MM.1S (cell line): ENCODE measurements around the gene FAM193A.

Source experiments
- DNase-seq: peaks from one replicate; pipeline ENCODE4 v3.0.0-alpha.2; 2015
- H2AFZ ChIP-seq: fragments of 300-600 bp; sonication (generic); 2 replicates; pipeline ENCODE4 v1.6.0; 2016; ENCODE audit warnings: antibody characterized with exemption, low read length
- H3F3A ChIP-seq: fragments of 300-600 bp; sonication (generic); 2 replicates; pipeline ENCODE4 v1.6.1; 2016; ENCODE audit warnings: mild to moderate bottlenecking, antibody characterized with exemption, low read length, moderate library complexity, mixed read lengths; ENCODE audit not compliant: insufficient read depth
- H3K27ac ChIP-seq: fragments of 300-600 bp; sonication (generic); 2 replicates; pipeline ENCODE4 v1.5.1; 2016; ENCODE audit warnings: mild to moderate bottlenecking, low read length
- H3K27me3 ChIP-seq: fragments of 300-600 bp; sonication (generic); replicated peaks from 2 replicates; pipeline ENCODE4 v1.6.0; 2016; ENCODE audit warnings: low read length; ENCODE audit not compliant: insufficient read depth
- H3K36me3 ChIP-seq: fragments of 300-600 bp; sonication (generic); replicated peaks from 2 replicates; pipeline ENCODE4 v1.6.1; 2016; ENCODE audit warnings: mild to moderate bottlenecking, low read length, mixed read lengths; ENCODE audit not compliant: insufficient read depth
- H3K4me1 ChIP-seq: fragments of 300-600 bp; sonication (generic); 2 replicates; pipeline ENCODE4 v1.6.1; 2016; ENCODE audit warnings: low read length, mixed read lengths
- H3K4me2 ChIP-seq: fragments of 300-600 bp; sonication (generic); 2 replicates; pipeline ENCODE4 v1.6.0; 2016; ENCODE audit warnings: low read depth, low read length
- H3K4me3 ChIP-seq: fragments of 300-600 bp; sonication (generic); 2 replicates; pipeline ENCODE4 v1.5.1; 2016; ENCODE audit warnings: low read length, mixed read lengths
- H3K79me2 ChIP-seq: fragments of 300-600 bp; sonication (generic); 2 replicates; pipeline ENCODE4 v1.6.1; 2016; ENCODE audit warnings: mixed run types, low read length, mixed read lengths
- H3K9ac ChIP-seq: fragments of 300-600 bp; sonication (generic); 2 replicates; pipeline ENCODE4 v1.6.1; 2016; ENCODE audit warnings: low read length, mixed read lengths
- H3K9me2 ChIP-seq: fragments of 300-600 bp; sonication (generic); replicated peaks from 2 replicates; pipeline ENCODE4 v1.6.1; 2016; ENCODE audit warnings: mild to moderate bottlenecking, low read length, mixed read lengths; ENCODE audit not compliant: insufficient read depth
- H3K9me3 ChIP-seq: fragments of 300-600 bp; sonication (generic); replicated peaks from 2 replicates; pipeline ENCODE4 v1.6.1; 2016; ENCODE audit warnings: mild to moderate bottlenecking, low read length, mixed read lengths; ENCODE audit not compliant: insufficient read depth
- H4K20me1 ChIP-seq: fragments of 300-600 bp; sonication (generic); 2 replicates; pipeline ENCODE4 v1.6.1; 2016; ENCODE audit warnings: mild to moderate bottlenecking, low read length, moderate library complexity, mixed read lengths; ENCODE audit not compliant: insufficient read depth
- EZH2 ChIP-seq: fragments of 300-600 bp; sonication (generic); optimal IDR thresholded peaks from 2 replicates; pipeline ENCODE3; 2017; ENCODE audit warnings: low read depth, mild to moderate bottlenecking, antibody characterized with exemption, low read length, mixed read lengths
- EZH2phosphoT487 ChIP-seq: fragments of 300-600 bp; sonication (generic); IDR thresholded peaks from 2 replicates; pipeline ENCODE4 v1.6.1; 2018; ENCODE audit warnings: antibody characterized with exemption, low read length
- TF ChIP-seq, protein P1 (sequence below): fragments of 300-600 bp; sonication (generic); IDR thresholded peaks from 2 replicates; pipeline ENCODE4 v1.5.1; 2016; ENCODE audit warnings: antibody characterized with exemption, low read length, mixed read lengths

FAM193A gene

DNA sequence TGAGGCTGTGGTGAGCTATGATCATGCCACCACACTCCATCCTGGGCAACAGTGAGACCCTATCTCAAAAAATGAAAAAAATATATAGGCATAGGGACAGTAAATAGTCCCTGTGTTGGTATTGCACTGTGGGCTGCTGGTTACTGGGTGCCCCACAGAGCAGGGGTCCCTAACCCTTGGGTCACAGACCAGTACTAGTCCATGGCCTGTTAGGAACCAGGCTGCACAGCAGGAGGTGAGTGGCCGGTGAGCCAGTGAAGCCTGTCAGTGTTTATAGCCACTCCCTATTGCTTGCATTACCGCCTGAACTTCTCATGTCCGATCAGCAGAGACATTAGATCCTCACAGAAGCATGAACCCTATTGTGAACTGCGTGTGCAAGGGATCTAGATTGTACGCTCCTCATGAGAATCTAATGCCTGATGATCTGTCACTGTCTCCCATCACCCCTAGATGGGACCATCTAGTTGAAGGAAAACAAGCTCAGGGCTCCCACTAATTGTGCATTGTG lies 113.2 kb downstream of the FAM193A start:
- no peak overlapping the region for H3K9ac ChIP-seq
- no peaks in the 10 kb centered on the region for H3K27me3 ChIP-seq
- H2AFZ ChIP-seq, result no peak overlapping the region
- H4K20me1 ChIP-seq, result no peaks in the 10 kb centered on the region
- H3K36me3 ChIP-seq, result no peaks in the 10 kb centered on the region
- H3K4me1 ChIP-seq, result no peaks in the 10 kb centered on the region
- H3K4me2 ChIP-seq, result no peak overlapping the region
- H3K9me3 ChIP-seq, result no peaks in the 10 kb centered on the region
- H3K4me3 ChIP-seq, result no peak overlapping the region
- 0 out of 2 replicates have a peak, but pooled peaks cover 3% of the 10 kb centered on the region for H3K79me2 ChIP-seq
- DNase-seq, result no peak
- no peak overlapping the region for H3K27ac ChIP-seq
- no peaks in the 10 kb centered on the region for H3F3A ChIP-seq
- TF ChIP-seq, protein P1, sequence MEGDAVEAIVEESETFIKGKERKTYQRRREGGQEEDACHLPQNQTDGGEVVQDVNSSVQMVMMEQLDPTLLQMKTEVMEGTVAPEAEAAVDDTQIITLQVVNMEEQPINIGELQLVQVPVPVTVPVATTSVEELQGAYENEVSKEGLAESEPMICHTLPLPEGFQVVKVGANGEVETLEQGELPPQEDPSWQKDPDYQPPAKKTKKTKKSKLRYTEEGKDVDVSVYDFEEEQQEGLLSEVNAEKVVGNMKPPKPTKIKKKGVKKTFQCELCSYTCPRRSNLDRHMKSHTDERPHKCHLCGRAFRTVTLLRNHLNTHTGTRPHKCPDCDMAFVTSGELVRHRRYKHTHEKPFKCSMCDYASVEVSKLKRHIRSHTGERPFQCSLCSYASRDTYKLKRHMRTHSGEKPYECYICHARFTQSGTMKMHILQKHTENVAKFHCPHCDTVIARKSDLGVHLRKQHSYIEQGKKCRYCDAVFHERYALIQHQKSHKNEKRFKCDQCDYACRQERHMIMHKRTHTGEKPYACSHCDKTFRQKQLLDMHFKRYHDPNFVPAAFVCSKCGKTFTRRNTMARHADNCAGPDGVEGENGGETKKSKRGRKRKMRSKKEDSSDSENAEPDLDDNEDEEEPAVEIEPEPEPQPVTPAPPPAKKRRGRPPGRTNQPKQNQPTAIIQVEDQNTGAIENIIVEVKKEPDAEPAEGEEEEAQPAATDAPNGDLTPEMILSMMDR, result no peak
- TF ChIP-seq EZH2, result no peak
- no peaks in the 10 kb centered on the region for H3K9me2 ChIP-seq

DNA sequence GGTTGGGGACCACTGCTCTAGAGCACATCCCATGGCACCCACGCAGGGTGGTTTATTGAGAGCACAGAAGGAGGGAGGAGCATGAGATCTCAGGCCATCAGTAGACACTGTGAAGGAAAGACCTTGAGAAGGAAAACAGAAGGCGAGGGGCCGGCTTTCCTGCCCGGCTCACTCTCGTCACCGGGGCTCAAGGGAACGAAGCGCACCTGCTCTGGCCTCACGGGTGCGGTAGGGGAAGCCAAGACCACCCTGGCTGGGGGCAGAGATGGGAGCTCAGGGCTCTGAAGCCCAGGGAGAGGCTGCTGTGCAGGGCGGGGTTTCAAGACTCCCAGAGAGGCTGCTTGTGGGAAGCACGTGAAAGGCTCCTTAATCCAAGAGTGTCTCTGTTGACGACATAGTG lies 113.8 kb downstream of the FAM193A start:
- no peaks in the 10 kb centered on the region for H4K20me1 ChIP-seq
- no peaks in the 10 kb centered on the region for H3K79me2 ChIP-seq
- H3K4me2 ChIP-seq, result no peak overlapping the region
- H3K4me1 ChIP-seq, result no peaks in the 10 kb centered on the region
- H3K9me2 ChIP-seq, result no peaks in the 10 kb centered on the region
- no peaks in the 10 kb centered on the region for H3K27me3 ChIP-seq
- H3K4me3 ChIP-seq, result no peak overlapping the region
- no peaks in the 10 kb centered on the region for H3F3A ChIP-seq
- H3K9me3 ChIP-seq, result no peaks in the 10 kb centered on the region
- H3K27ac ChIP-seq, result no peak overlapping the region
- TF ChIP-seq EZH2 (no peak), EZH2phosphoT487 (no peak)
- TF ChIP-seq, protein P1, result no peak
- no peak overlapping the region for H2AFZ ChIP-seq
- no peaks in the 10 kb centered on the region for H3K36me3 ChIP-seq
- H3K9ac ChIP-seq, result no peak overlapping the region
- no peak for DNase-seq

DNA sequence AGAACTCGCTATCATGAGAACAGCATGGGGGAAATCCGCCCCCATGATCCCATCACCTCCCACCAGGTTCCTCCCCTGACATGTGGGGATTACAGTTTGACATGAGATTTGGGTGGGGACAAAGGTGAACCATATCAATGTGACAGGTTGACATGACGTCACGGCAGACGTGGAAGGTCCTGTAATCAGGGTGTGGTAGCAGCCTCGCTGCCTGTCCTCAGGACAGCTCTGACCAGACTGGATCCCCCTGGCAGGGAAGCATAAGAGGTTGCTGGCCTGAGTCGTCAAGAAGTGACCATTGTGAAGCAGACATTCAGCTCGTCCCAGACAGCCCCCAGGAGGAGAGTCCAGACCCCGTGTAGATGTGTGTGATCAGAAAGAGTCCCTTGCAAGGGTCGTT lies 115.1 kb downstream of the FAM193A start:
- no peaks in the 10 kb centered on the region for H3K9me3 ChIP-seq
- H4K20me1 ChIP-seq, result no peaks in the 10 kb centered on the region
- TF ChIP-seq, protein P1, result no peak
- no peaks in the 10 kb centered on the region for H3K4me1 ChIP-seq
- no peaks in the 10 kb centered on the region for H3K79me2 ChIP-seq
- no peak for DNase-seq
- no peak overlapping the region for H3K27ac ChIP-seq
- no peaks in the 10 kb centered on the region for H3K9me2 ChIP-seq
- no peak overlapping the region for H3K4me2 ChIP-seq
- H3F3A ChIP-seq, result no peaks in the 10 kb centered on the region
- H3K9ac ChIP-seq, result no peak overlapping the region
- no peaks in the 10 kb centered on the region for H3K27me3 ChIP-seq
- no peak overlapping the region for H2AFZ ChIP-seq
- no peaks in the 10 kb centered on the region for H3K36me3 ChIP-seq
- H3K4me3 ChIP-seq, result no peak overlapping the region
